Ovary (tissue), 3 donors: ENCODE data around the gene ST14.

ENCODE experiments used
- EP300 ChIP-seq: sonication (generic); formaldehyde crosslinking; IDR thresholded peaks from one replicate; pipeline ENCODE4 v1.6.1; 2017; ENCODE audit warnings: antibody characterized with exemption
- POLR2A ChIP-seq: fragments of 450-650 bp; IDR thresholded peaks from one replicate; pipeline ENCODE4 v1.6.1; 2017; ENCODE audit warnings: antibody characterized with exemption, mild to moderate bottlenecking, moderate library complexity
- TF ChIP-seq, protein P1 (sequence below), 3 donors: fragments of 450-650 bp in 2 of 3; fragments of 200-600 bp in 1 of 3; IDR thresholded peaks; one replicate each; pipeline versions ENCODE4 v1.5.1 to v1.8.0; 2016 to 2022; ENCODE audit warnings: antibody characterized with exemption in 3 of 3, mild to moderate bottlenecking in 1 of 3
- donor health status: DM: no; HTN: no; CAD: no.

DNA sequence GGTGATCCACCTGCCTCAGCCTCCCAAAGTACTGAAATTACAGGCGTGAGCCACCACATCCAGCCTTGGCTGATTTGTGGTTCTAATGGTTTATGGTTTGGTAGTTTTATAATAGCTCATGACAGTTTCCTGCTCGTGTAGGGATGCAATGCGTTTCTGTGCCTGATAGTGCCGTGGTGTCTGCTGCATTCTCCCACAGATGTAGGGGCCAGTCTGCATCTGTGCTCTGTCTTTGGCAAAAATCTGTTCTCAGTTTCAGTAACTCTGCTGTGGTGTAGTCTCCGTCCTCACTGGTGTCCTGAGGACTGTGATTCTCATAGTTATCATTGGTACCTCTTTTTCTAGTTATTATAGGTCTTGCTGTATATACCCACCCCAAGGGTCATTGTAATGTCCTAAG lies 16.3 kb downstream of the ST14 start:
- TF ChIP-seq, protein P1, sequence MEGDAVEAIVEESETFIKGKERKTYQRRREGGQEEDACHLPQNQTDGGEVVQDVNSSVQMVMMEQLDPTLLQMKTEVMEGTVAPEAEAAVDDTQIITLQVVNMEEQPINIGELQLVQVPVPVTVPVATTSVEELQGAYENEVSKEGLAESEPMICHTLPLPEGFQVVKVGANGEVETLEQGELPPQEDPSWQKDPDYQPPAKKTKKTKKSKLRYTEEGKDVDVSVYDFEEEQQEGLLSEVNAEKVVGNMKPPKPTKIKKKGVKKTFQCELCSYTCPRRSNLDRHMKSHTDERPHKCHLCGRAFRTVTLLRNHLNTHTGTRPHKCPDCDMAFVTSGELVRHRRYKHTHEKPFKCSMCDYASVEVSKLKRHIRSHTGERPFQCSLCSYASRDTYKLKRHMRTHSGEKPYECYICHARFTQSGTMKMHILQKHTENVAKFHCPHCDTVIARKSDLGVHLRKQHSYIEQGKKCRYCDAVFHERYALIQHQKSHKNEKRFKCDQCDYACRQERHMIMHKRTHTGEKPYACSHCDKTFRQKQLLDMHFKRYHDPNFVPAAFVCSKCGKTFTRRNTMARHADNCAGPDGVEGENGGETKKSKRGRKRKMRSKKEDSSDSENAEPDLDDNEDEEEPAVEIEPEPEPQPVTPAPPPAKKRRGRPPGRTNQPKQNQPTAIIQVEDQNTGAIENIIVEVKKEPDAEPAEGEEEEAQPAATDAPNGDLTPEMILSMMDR (IDR thresholded peaks at IDR 0.05) = no peak
- TF ChIP-seq POLR2A = no peak
- TF ChIP-seq EP300 = no peak
